Subcutaneous adipose tissue (tissue), 4 donors: ENCODE measurements around the gene SLC12A7. TPM values are rescaled to one million over a fixed set of nuclear protein-coding genes. Genes with fewer than 3 reads are reported as not detected.

ENCODE experiments used
- CTCF ChIP-seq: fragments of 450-650 bp; IDR thresholded peaks from one replicate; pipeline ENCODE4 v1.5.1; 2016; ENCODE audit warnings: low read depth, mild to moderate bottlenecking, control low read depth, antibody characterized with exemption, moderate library complexity
- total RNA-seq, 4 donors: library from RNA; depleted of rRNA; stranded (reverse); fragments of >200 nt; gene quantifications; one replicate each; pipeline ENCODE4 v1.1.0, GENCODE V29; 2016

Gene SLC12A7
- total RNA-seq, 4 donors from 2014 or later, result 12.9 to 34.3 (median 20.7) TPM

- no peak for TF ChIP-seq CTCF
Observed at GRCh38 chr5:1093361-1093760, 18.5 kb downstream of the SLC12A7 start.

GRCh38 chr5:1092122-1092521 lies 19.7 kb downstream of the SLC12A7 start:
- TF ChIP-seq CTCF, result no peak

- TF ChIP-seq CTCF, result no peak
Observed at GRCh38 chr5:1091632-1092031, 20.2 kb downstream of the SLC12A7 start.

GRCh38 chr5:1090538-1090937 lies 21.3 kb downstream of the SLC12A7 start:
- TF ChIP-seq CTCF, result no peak

- no peak for TF ChIP-seq CTCF
Observed at GRCh38 chr5:1089621-1090040, 22.2 kb downstream of the SLC12A7 start.

GRCh38 chr5:1089146-1089545 lies 22.7 kb downstream of the SLC12A7 start:
- no peak for TF ChIP-seq CTCF

- TF ChIP-seq CTCF, result no peak
Observed at GRCh38 chr5:1088726-1089125, 23.1 kb downstream of the SLC12A7 start.
